Stomach smooth muscle (tissue), 2 donors: ENCODE measurements around the gene PRKCH.

Experiments used
- H3K27ac ChIP-seq: one replicate; pipeline ENCODE4 v1.7.0; 2013; ENCODE audit warnings: mild to moderate bottlenecking, low read length, inconsistent platforms
- H3K27me3 ChIP-seq, 2 donors: one replicate each; pipeline ENCODE4 v1.7.0; 2013; ENCODE audit warnings: low read length in 2 of 2; ENCODE audit not compliant: insufficient read depth in 2 of 2, control insufficient read depth in 1 of 2
- H3K36me3 ChIP-seq, 2 donors: one replicate each; pipeline ENCODE4 v1.7.0; 2013; ENCODE audit warnings: low read length in 2 of 2; ENCODE audit not compliant: control insufficient read depth in 2 of 2, insufficient read depth in 2 of 2
- H3K4me1 ChIP-seq: one replicate; pipeline ENCODE4 v1.7.0; 2013; ENCODE audit warnings: low read length; ENCODE audit not compliant: control insufficient read depth, insufficient read depth
- H3K4me3 ChIP-seq, 2 donors: one replicate each; pipeline ENCODE4 v1.7.0; 2013; ENCODE audit warnings: low read length in 2 of 2
- H3K9ac ChIP-seq, 2 donors: one replicate each; pipeline ENCODE4 v1.7.0; 2013; ENCODE audit warnings: low read length in 2 of 2, mild to moderate bottlenecking in 1 of 2
- H3K9me3 ChIP-seq, 2 donors: one replicate each; pipeline ENCODE4 v1.7.0; 2013; ENCODE audit warnings: low read length in 2 of 2; ENCODE audit not compliant: control insufficient read depth in 2 of 2
- donor health status: healthy.
- donor health status: Pancreatic carcinoma.

The PRKCH gene

DNA sequence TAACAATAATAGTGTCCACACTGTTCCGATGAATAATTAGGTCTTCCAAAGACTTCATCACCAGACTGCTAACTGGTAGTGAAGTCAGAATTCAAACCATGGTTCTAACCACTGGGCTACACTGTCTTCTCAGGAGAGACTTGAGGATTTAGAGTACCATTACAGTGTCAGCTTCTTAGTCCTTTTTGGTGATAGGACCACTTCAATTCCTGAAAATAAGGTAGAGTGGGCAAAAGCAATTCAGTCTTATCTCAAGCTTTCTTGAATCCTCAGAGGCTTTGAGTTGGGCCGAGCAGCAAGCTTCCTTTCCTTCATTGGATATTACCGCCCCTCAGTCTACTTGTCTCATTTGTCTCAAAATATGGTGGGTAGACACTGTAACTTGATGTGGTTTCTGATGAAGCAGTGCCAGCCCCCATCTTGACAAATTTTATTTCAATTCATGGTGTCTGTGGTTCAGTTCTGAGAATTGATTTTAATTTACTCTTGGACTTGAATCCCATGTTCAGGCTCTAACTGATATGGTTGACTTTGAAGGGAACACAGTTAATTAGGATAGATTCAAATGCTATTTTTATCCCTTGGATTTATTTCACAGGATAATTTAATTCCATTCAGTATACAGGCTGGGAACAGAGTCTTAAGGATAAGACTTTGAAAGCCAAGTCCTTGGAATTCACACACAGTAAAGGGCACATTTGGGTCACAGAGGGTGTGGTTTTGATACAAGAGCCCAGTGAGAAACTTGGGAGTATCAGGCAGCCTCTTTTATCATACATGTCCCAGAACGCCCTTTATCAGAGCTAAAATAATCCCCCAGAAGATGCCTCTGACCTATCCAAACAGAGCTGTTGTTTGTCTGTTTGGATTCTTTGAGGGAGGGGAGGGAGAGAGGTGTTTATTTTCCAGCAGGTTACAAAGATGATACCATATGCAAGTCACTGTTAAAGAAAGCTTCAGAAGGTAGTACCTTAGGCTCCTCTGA is 167.3 kb downstream of the PRKCH start:
- Histone ChIP-seq H3K4me3 (no peak overlapping the region), H3K9me3 (no peaks in the 10 kb centered on the region), H3K36me3 (no peaks in the 10 kb centered on the region), H3K9ac (no peak overlapping the region), H3K4me1 (no peaks in the 10 kb centered on the region), H3K27ac (no peak overlapping the region), H3K27me3 (no peaks in the 10 kb centered on the region)

DNA sequence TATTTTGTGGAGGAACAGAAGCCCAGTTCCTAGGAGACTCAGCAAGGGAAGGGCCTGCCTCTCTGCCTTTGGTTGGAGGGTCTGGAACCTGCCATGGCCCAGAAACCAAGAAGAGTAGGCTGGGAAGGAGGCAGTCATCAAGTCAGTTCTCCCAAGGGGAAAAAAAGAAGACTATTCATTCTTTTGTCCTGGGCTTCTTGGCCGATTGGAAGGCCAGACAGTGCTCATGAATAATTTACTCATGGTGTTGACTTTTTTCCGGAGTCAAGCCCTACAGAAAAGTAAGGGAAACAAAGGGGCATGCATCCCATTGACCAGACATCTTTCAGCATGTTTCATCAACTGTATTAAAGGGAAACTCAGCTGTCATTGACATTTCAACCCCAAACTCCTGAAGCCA is 168.1 kb downstream of the PRKCH start:
- H3K36me3 ChIP-seq = no peaks in the 10 kb centered on the region
- no peaks in the 10 kb centered on the region for H3K27me3 ChIP-seq
- no peaks in the 10 kb centered on the region for H3K9me3 ChIP-seq
- no peak overlapping the region for H3K9ac ChIP-seq
- H3K4me3 ChIP-seq = no peak overlapping the region
- H3K27ac ChIP-seq = no peak overlapping the region
- H3K4me1 ChIP-seq = no peaks in the 10 kb centered on the region

DNA sequence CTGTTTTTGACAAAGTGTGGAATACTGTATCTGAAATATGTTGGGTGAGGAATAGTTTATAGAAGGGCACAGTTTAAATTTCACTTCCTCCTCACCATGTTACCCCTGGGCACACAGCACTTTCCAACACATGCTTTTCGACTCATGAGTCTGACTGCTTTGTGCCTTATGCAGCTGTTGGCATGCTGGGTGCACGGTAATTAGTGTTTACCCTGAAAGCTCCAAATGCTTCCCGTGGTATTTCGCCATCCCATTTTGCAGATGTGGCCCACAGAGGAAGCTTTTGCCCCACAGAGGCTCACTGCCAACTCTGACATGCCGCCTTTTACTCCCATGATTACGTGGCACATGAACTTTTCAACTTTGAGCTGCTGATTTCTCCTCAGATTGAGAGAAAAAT is 168.6 kb downstream of the PRKCH start:
- no peaks in the 10 kb centered on the region for H3K27me3 ChIP-seq
- no peaks in the 10 kb centered on the region for H3K36me3 ChIP-seq
- H3K9me3 ChIP-seq = no peaks in the 10 kb centered on the region
- H3K9ac ChIP-seq = no peak overlapping the region
- no peaks in the 10 kb centered on the region for H3K4me1 ChIP-seq
- no peak overlapping the region for H3K27ac ChIP-seq
- no peak overlapping the region for H3K4me3 ChIP-seq

DNA sequence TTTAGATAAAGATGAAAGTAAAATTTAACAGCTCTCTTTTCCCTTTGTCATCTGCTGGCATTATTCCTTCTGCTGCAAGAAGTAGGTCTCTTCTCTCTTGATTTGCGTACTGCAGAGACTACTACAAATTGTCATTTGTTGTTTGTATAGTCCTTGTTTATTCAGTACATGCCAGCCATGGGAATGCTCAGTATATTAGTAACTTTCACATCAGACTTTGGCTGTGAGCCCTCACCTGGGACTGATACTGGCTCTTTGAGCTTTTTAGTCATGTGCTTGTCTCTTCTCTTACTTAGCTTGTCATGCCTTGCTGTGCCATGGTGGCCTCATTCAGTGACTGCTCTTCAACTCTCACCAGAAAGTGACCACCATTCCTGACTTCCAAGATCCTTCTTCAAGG is 169.8 kb downstream of the PRKCH start:
- H3K9ac ChIP-seq = no peak overlapping the region
- no peak overlapping the region for H3K27ac ChIP-seq

DNA sequence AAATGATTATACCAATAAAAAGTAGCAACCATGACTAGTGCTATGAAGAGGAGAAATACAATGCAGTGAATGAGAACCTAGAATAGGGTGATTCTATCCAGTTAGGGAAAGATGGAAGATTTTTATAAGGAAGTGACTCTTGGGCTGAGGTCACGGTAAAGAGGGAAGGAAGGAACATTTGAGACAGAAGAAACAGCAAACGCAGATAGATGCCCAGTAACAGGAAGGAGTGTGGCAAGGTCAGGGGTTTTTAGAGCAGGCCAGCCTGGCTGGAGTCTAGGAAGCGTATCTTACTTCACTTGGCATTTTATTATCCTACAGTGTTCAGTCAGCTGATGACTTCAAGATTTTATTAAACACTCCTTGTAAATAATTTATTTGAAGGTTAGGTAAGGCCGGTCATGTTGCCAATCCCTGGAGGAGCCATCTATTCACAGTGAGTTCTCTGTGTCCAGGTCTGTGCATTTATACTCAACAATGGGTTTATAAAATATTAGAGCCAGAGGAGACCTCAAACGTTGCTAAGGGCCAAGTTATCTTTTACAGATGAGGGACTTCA is 170.6 kb downstream of the PRKCH start:
- no peaks in the 10 kb centered on the region for H3K27me3 ChIP-seq
- no peak overlapping the region for H3K4me3 ChIP-seq
- H3K9me3 ChIP-seq = no peaks in the 10 kb centered on the region
- no peak overlapping the region for H3K9ac ChIP-seq
- no peak overlapping the region for H3K27ac ChIP-seq
- H3K36me3 ChIP-seq = no peaks in the 10 kb centered on the region
- H3K4me1 ChIP-seq = no peaks in the 10 kb centered on the region

More for the DNA sequence above, 169.8 kb downstream of the PRKCH start:
- Histone ChIP-seq H3K36me3 (no peaks in the 10 kb centered on the region), H3K4me3 (no peak overlapping the region), H3K9me3 (no peaks in the 10 kb centered on the region), H3K4me1 (no peaks in the 10 kb centered on the region), H3K27me3 (no peaks in the 10 kb centered on the region)

DNA sequence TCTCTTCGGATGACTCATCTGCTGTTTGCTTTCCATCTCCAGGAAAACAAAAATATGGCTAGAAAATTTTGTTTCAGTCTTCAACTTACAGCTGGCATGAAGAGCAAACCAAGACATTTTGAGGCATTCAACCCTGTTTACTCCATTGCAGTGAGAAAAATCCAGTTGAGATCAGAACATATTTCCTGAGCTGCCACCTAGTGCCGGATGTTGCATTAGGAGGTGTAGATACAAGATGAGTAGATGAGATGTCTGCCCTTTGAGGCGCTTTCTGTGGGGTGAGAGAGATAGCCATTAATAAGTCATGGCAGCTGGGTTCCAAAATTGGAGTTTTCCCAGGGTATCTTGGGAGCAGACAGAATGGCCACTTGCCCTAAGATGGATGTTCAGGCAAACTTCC is 171.1 kb downstream of the PRKCH start:
- Histone ChIP-seq H3K4me1 (no peaks in the 10 kb centered on the region), H3K4me3 (no peak overlapping the region), H3K9ac (no peak overlapping the region), H3K27ac (no peak overlapping the region), H3K9me3 (no peaks in the 10 kb centered on the region), H3K27me3 (no peaks in the 10 kb centered on the region), H3K36me3 (no peaks in the 10 kb centered on the region)

DNA sequence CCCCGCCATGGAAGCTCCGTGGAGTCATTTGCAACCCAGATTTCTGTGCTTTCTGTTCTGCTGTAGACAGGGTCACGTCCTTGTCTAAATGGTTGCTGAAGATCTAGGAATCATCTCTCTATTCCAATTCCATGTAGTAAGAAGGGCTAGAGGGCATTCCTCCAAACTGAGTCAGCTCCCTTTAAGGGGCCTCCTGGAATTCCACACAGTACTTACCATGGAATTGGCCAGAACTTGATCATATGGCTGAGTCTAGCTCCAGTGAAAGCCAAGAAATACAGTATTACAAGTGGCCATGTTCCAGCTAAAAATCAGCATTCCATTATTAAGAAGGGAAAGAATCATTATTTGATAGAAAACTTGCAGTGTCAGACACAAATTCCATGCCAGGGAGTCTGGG is 171.9 kb downstream of the PRKCH start:
- no peak overlapping the region for H3K4me3 ChIP-seq
- no peaks in the 10 kb centered on the region for H3K36me3 ChIP-seq
- H3K4me1 ChIP-seq = no peaks in the 10 kb centered on the region
- H3K27ac ChIP-seq = no peak overlapping the region
- H3K9ac ChIP-seq = no peak overlapping the region
- H3K27me3 ChIP-seq = no peaks in the 10 kb centered on the region
- no peaks in the 10 kb centered on the region for H3K9me3 ChIP-seq

DNA sequence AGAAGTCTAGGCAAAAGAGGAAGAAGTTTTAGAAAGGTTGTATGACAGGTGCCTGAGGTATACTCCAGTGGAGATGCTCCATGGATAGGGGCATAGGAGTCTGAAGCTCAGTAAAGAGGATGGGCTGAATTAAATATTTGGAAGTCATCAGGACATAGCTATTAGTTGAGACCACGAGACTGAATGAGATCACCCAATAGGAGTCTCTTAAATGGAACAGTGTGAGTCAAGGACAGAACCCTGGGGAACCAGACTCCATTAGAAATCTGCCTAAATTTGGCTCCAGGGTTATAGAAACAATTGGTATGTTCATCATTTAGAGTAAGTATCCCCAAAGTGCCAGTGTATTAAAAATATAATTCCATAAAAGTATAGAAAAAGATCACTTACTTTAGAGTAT is 172.6 kb downstream of the PRKCH start:
- Histone ChIP-seq H3K4me3 (no peak overlapping the region), H3K4me1 (no peaks in the 10 kb centered on the region), H3K27ac (no peak overlapping the region), H3K9ac (no peak overlapping the region), H3K9me3 (no peaks in the 10 kb centered on the region), H3K27me3 (no peaks in the 10 kb centered on the region), H3K36me3 (no peaks in the 10 kb centered on the region)

DNA sequence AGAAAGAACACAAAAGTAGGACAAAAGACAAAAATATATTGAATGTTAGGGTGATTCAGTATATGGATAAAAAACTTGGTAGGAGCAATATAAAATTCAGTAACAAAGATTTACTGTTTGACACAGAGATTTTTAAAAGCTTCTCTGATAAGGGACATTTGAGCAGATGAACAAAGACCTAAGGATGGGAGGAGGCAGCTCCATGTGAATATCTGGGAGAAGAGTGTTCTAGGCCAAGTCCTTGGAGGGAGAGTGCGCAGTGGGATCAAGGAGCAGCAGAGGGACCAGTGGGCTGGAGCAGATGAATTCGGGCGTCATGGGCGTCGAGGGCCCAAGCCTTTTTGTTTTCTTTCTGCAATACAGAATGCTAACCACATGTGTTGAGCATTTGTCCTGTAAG is 174.4 kb downstream of the PRKCH start:
- Histone ChIP-seq H3K9ac (no peak overlapping the region), H3K9me3 (no peaks in the 10 kb centered on the region), H3K27me3 (no peaks in the 10 kb centered on the region), H3K4me1 (no peaks in the 10 kb centered on the region), H3K36me3 (no peaks in the 10 kb centered on the region), H3K27ac (no peak overlapping the region), H3K4me3 (no peak overlapping the region)

DNA sequence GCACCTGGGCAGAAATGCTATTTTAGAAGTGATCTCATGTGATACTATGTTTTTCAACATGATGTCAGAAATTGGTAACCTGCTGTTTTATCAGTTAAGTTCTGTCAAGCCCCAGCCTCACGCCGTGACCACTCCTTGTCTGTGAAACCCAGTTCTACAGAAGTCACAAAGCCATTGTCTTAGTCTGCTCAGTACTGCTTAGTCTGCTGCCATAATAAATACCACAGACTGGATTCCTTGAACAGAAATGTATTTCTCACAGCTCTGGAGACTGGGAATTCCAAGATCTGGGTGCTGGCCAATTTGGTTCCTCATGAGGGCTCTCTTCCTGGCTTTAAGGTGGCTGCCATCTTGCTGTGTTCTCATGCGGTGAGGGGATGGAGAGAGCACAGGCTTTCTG is 176.9 kb downstream of the PRKCH start:
- no peak overlapping the region for H3K9ac ChIP-seq
- H3K9me3 ChIP-seq = no peaks in the 10 kb centered on the region
- no peak overlapping the region for H3K4me3 ChIP-seq
- H3K27ac ChIP-seq = no peak overlapping the region
- no peaks in the 10 kb centered on the region for H3K27me3 ChIP-seq
- H3K36me3 ChIP-seq = no peaks in the 10 kb centered on the region
- H3K4me1 ChIP-seq = no peaks in the 10 kb centered on the region

DNA sequence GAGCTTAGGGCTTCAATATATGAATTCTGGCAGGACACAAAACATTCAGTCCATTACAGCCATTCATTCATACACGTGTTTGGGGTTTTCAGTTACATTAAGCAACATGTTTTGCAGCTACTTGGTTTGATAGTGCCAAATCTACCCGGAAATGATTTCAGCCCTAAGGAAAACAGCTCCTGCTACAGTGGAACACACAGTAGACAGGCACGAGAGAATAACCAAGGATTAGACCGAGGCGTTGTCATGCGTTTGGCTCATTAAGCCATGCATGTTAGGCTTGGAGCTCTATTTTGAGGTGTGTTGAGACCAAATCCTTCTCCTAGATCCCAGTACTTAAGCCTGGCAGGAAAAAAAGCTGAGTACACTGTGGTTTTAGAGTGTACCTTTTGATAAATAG is 177.4 kb downstream of the PRKCH start:
- Histone ChIP-seq H3K36me3 (no peaks in the 10 kb centered on the region), H3K9me3 (no peaks in the 10 kb centered on the region), H3K27me3 (no peaks in the 10 kb centered on the region), H3K4me1 (no peaks in the 10 kb centered on the region), H3K4me3 (no peak overlapping the region), H3K27ac (no peak overlapping the region), H3K9ac (no peak overlapping the region)
